Lung (tissue), 12 donors: ENCODE results near the gene PDRG1. TPM values are rescaled to one million over a fixed set of nuclear protein-coding genes. Genes with fewer than 3 reads are reported as not detected.

ENCODE experiments used
- ATAC-seq: fragments of 200-7000 bp; cut with Tn5 transposase; one replicate; pipeline ENCODE4 v1.9.1; 2020; ENCODE audit warnings: moderate number of reproducible peaks; ENCODE audit not compliant: insufficient read depth, low FRiP score
- DNase-seq, 3 donors: peaks; one replicate each; pipeline ENCODE4 v3.0.0-alpha.2; 2013 to 2017
- H3K27ac ChIP-seq, 2 donors: one replicate each; pipeline ENCODE4 v1.5.1; 2013; ENCODE audit warnings: mild to moderate bottlenecking in 2 of 2, moderate library complexity in 2 of 2, control low read depth in 1 of 2, inconsistent platforms in 1 of 2, low read depth in 1 of 2, low read length in 1 of 2
- H3K27me3 ChIP-seq, 3 donors: one replicate each; pipeline ENCODE4 v1.5.1; 2013; ENCODE audit warnings: low read length in 2 of 3; ENCODE audit not compliant: control insufficient read depth in 3 of 3, insufficient read depth in 3 of 3
- H3K36me3 ChIP-seq, 4 donors: one replicate each; pipeline ENCODE4 v1.5.1; 2013; ENCODE audit warnings: low read length in 4 of 4, mild to moderate bottlenecking in 1 of 4, moderate library complexity in 1 of 4; ENCODE audit not compliant: control insufficient read depth in 4 of 4, insufficient read depth in 4 of 4
- H3K4me1 ChIP-seq, 5 donors: one replicate each; pipeline ENCODE4 v1.5.1; 2013; ENCODE audit warnings: low read length in 5 of 5, mild to moderate bottlenecking in 2 of 5, moderate library complexity in 1 of 5; ENCODE audit not compliant: control insufficient read depth in 5 of 5, insufficient read depth in 5 of 5
- H3K4me3 ChIP-seq: one replicate; pipeline ENCODE4 v1.5.1; 2013; ENCODE audit warnings: mild to moderate bottlenecking, control low read depth, moderate library complexity
- H3K9ac ChIP-seq, 2 donors: one replicate each; pipeline ENCODE4 v1.5.1; 2013; ENCODE audit warnings: low read length in 2 of 2, control low read depth in 1 of 2; ENCODE audit not compliant: insufficient read depth in 1 of 2
- H3K9me3 ChIP-seq, 4 donors: one replicate each; pipeline ENCODE4 v1.5.1; 2013; ENCODE audit warnings: low read length in 3 of 4, mild to moderate bottlenecking in 1 of 4, moderate library complexity in 1 of 4; ENCODE audit not compliant: control insufficient read depth in 4 of 4, insufficient read depth in 3 of 4
- CTCF ChIP-seq: IDR thresholded peaks from 2 replicates; pipeline ENCODE4 v1.5.1; 2012; ENCODE audit warnings: mild to moderate bottlenecking; ENCODE audit errors: control extremely low read depth, extremely low read depth
- WGBS, 2 donors: extraction: QIAGEN DNeasy Blood & Tissue Kit; methylation state at CpG; one replicate each; pipeline ENCODE4 v1.1.7; 2013; 5-methylcytosine and 5-hydroxymethylcytosine counted together
- polyA plus RNA-seq, 2 donors: library from polyadenylated mRNA; stranded (reverse); fragments of 200-250 nt; gene quantifications; one replicate each; pipeline ENCODE4 v1.2.1, GENCODE V29; 2013
- total RNA-seq, 2 donors: library from RNA; depleted of rRNA in 1 of 2; stranded (reverse); fragments of >200 nt in 1 of 2; gene quantifications; one replicate each; pipeline ENCODE4 v1.2.1, GENCODE V29; 2014 to 2021
- donor health status: control.
- donor health status: control.
- donor health status: Bipolar disorder and iron deficiency.
- donor health status: healthy.
- donor health status: DM: yes; HTN: yes; CAD: no.

Gene PDRG1
- total and polyA plus RNA-seq, 4 donors = 6.3 to 13.0 (median 11.5) TPM

DNA sequence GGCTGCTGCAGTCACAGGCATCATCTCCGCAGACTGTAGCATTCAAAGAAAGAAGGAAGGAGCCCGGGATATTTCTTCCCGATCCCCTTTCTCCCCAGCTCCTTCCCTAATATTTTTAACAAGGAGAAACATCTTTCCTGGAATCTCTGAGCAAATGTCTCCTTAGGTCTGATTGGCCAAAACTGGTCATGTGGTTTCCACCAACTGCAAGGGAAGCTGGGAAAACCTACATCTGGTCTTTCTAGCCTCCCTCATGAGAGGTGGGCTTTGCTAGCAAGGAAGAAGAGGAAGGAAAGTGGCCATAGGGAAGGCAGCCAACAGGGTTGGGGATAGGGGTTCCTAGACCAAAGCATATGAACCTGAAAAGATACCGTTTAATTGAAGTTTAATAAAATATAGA is 35.1 kb downstream of the PDRG1 start:
- DNase-seq (no peak), ATAC-seq (no peak)
- Histone ChIP-seq H3K4me1 (peaks cover 0 to 10% (median 0%) of the 10 kb centered on the region in 5 donors), H3K27ac (no peak overlapping the region), H3K27me3 (no peaks in the 10 kb centered on the region), H3K9ac (no peak overlapping the region), H3K4me3 (no peak overlapping the region), H3K36me3 (no peaks in the 10 kb centered on the region), H3K9me3 (peaks cover 0 to 2% (median 0%) of the 10 kb centered on the region in 4 donors)
- 89 to 93% methylated on average over 4 of the region's 4 CpGs for WGBS, 2 donors
- TF ChIP-seq CTCF = no peak

DNA sequence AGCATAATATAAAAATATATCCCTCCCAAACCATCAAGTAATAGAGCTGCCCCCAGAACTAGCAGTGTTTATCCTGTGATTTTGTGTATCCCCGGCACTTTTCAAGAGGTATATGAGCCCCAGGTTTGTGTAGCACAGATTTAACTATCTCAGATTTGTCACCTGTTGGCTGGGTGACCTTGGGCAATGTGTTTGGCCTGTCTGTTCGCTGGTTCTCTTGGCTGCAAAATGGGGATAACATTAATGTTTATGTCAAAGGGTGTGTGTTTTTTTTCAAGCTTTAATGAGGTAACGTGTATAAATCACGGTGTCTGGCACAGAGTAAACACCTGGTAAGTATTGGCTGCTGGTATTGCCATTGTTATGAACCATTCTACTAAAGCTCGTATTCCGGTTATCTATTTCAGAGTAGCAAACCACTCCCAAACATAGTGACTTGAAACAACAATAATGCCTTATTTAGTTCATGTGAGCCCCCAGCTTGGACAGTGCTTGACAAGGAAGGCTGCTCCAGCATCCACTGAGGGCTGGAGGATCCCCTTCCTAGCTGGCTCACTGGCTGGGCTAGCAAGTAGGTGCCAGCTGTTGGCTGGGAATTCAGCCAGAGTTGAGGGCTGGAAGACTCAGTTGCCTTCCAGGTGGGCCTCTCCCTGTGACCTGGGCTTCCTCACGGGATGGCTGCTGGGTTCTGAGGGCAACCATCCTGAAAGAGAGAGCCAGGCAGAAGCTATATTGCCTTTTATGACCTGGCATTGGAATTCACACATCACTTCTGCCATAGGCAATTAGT is 36.2 kb downstream of the PDRG1 start:
- Histone ChIP-seq H3K9me3 (peaks cover 0 to 2% (median 0%) of the 10 kb centered on the region in 4 donors), H3K27me3 (no peaks in the 10 kb centered on the region), H3K4me1 (peaks cover 0 to 10% (median 0%) of the 10 kb centered on the region in 5 donors), H3K9ac (no peak overlapping the region), H3K4me3 (no peak overlapping the region), H3K36me3 (no peaks in the 10 kb centered on the region), H3K27ac (no peak overlapping the region)
- DNase-seq (no peak), ATAC-seq (no peak)
- WGBS, 2 donors = 79 to 86% methylated on average over 7 of the region's 7 CpGs
- TF ChIP-seq CTCF = no peak

DNA sequence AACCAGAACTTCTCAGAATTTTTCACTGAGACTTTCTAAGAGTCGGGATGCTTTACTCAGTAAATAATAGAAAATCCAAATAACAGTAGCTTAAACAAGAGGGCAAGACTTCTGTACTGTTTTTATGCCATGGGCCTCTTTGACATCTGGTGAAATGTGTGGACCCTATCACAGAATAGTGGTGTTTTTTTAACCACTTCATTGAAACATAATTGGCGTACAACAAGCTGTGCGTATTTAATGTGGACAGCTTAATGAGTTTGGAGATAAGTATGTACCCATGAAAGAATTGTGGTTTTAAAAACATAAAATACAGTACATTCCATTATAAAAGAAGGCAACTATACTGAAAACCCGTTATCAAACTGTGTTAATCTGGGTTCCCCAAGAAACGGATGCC is 37.7 kb downstream of the PDRG1 start:
- H3K9ac ChIP-seq = no peak overlapping the region
- no peak overlapping the region for H3K4me3 ChIP-seq
- no peak overlapping the region for H3K27ac ChIP-seq
- no peak for TF ChIP-seq CTCF
- H3K4me1 ChIP-seq = peaks cover 0 to 10% (median 0%) of the 10 kb centered on the region in 5 donors
- WGBS, 2 donors = 80 to 93% methylated on average over 5 of the region's 5 CpGs
- H3K36me3 ChIP-seq = no peaks in the 10 kb centered on the region
- ATAC-seq (no peak), DNase-seq (no peak)
- no peaks in the 10 kb centered on the region for H3K9me3 ChIP-seq
- H3K27me3 ChIP-seq = no peaks in the 10 kb centered on the region
